Activated CD8-positive, alpha-beta memory T cell treated with anti-CD3 and anti-CD28 coated beads, Interleukin-2, amount 10 ng/mL, durations not matched to agents 7 days and 5 days (primary cell): ENCODE results near the gene KCNG3. TPM values are rescaled to one million over a fixed set of nuclear protein-coding genes. Genes with fewer than 3 reads are reported as not detected.

Experiments used
- ATAC-seq: fragments of 150-1000 bp; cut with Tn5 transposase; one replicate; pipeline ENCODE4 v1.10.0; 2021; ENCODE audit warnings: moderate library complexity
- CTCF ChIA-PET: fragments of 350-600 bp; sonication (Branson Sonifier 250); formaldehyde crosslinking; loops from one replicate; lab custom pipeline; 2021; ENCODE audit warnings: antibody characterized with exemption; lab: Charles Lee
- DNase-seq: peaks from one replicate; pipeline ENCODE4 v3.0.0-alpha.2; 2020
- H3K27ac Mint-ChIP-seq: one replicate; pipeline ENCODE4 v1.8.0; 2021; ENCODE audit warnings: mild to moderate bottlenecking, mixed read lengths
- H3K27me3 Mint-ChIP-seq: one replicate; pipeline ENCODE4 v1.8.0; 2021; ENCODE audit warnings: mixed read lengths
- H3K36me3 Mint-ChIP-seq: one replicate; pipeline ENCODE4 v1.8.0; 2021; ENCODE audit warnings: mild to moderate bottlenecking, mixed read lengths
- H3K4me1 Mint-ChIP-seq: one replicate; pipeline ENCODE4 v1.8.0; 2021; ENCODE audit warnings: mixed read lengths
- H3K4me3 Mint-ChIP-seq: one replicate; pipeline ENCODE4 v1.8.0; 2021; ENCODE audit warnings: mild to moderate bottlenecking, moderate library complexity, mixed read lengths
- H3K9me3 Mint-ChIP-seq: one replicate; pipeline ENCODE4 v1.8.0; 2022; ENCODE audit warnings: low read depth, mixed read lengths
- total RNA-seq, 2 experiments: library from RNA; stranded (reverse); gene quantifications; one replicate each; pipeline ENCODE4 v1.2.3, GENCODE V29; 2021

The KCNG3 gene
- total RNA-seq, 2 experiments from 2014 or later = not detected

- Mint-ChIP-seq H3K27me3 (peaks cover 7% of the 10 kb centered on the region), H3K27ac (no peak overlapping the region), H3K36me3 (no peaks in the 10 kb centered on the region), H3K4me3 (no peak overlapping the region), H3K4me1 (no peaks in the 10 kb centered on the region), H3K9me3 (no peaks in the 10 kb centered on the region)
- CTCF ChIA-PET = no interaction called here
- no peak for DNase-seq
- ATAC-seq = no peak
Observed at GRCh38 chr2:42464631-42465030, 29.2 kb downstream of the KCNG3 start.

- H3K4me1 Mint-ChIP-seq = no peaks in the 10 kb centered on the region
- ATAC-seq = no peak
Observed at GRCh38 chr2:42463570-42463969, 30.2 kb downstream of the KCNG3 start.

GRCh38 chr2:42459296-42459695, 34.5 kb downstream of the KCNG3 start:
- ATAC-seq (no peak), DNase-seq (no peak)
- H3K9me3 Mint-ChIP-seq = no peaks in the 10 kb centered on the region
- no peak overlapping the region for H3K27ac Mint-ChIP-seq
- no peaks in the 10 kb centered on the region for H3K36me3 Mint-ChIP-seq
- CTCF ChIA-PET = no interaction called here
- H3K4me3 Mint-ChIP-seq = no peak overlapping the region
- H3K4me1 Mint-ChIP-seq = no peaks in the 10 kb centered on the region
- peaks cover 17% of the 10 kb centered on the region for H3K27me3 Mint-ChIP-seq

More at GRCh38 chr2:42463570-42463969, 30.2 kb downstream of the KCNG3 start:
- H3K9me3 Mint-ChIP-seq = no peaks in the 10 kb centered on the region
- CTCF ChIA-PET = no interaction called here
- H3K4me3 Mint-ChIP-seq = no peak overlapping the region
- no peak overlapping the region for H3K27ac Mint-ChIP-seq
- peaks cover 10% of the 10 kb centered on the region for H3K27me3 Mint-ChIP-seq
- DNase-seq = no peak
- H3K36me3 Mint-ChIP-seq = no peaks in the 10 kb centered on the region

GRCh38 chr2:42458396-42458795, 35.4 kb downstream of the KCNG3 start:
- CTCF ChIA-PET = no interaction called here
- no peaks in the 10 kb centered on the region for H3K9me3 Mint-ChIP-seq
- H3K27me3 Mint-ChIP-seq = peaks cover 12% of the 10 kb centered on the region

GRCh38 chr2:42457011-42457410, 36.8 kb downstream of the KCNG3 start:
- H3K4me1 Mint-ChIP-seq = no peaks in the 10 kb centered on the region
- no peak overlapping the region for H3K4me3 Mint-ChIP-seq
- no peak overlapping the region for H3K27ac Mint-ChIP-seq
- CTCF ChIA-PET = no interaction called here
- DNase-seq (no peak), ATAC-seq (no peak)
- no peaks in the 10 kb centered on the region for H3K36me3 Mint-ChIP-seq
- H3K27me3 Mint-ChIP-seq = peaks cover 15% of the 10 kb centered on the region
- no peaks in the 10 kb centered on the region for H3K9me3 Mint-ChIP-seq

More at GRCh38 chr2:42458396-42458795, 35.4 kb downstream of the KCNG3 start:
- DNase-seq (no peak), ATAC-seq (no peak)
- no peak overlapping the region for H3K4me3 Mint-ChIP-seq
- H3K36me3 Mint-ChIP-seq = no peaks in the 10 kb centered on the region
- no peak overlapping the region for H3K27ac Mint-ChIP-seq
- no peaks in the 10 kb centered on the region for H3K4me1 Mint-ChIP-seq

- CTCF ChIA-PET = no interaction called here
- Mint-ChIP-seq H3K27me3 (peaks cover 12% of the 10 kb centered on the region), H3K4me3 (no peak overlapping the region), H3K4me1 (no peaks in the 10 kb centered on the region), H3K36me3 (no peaks in the 10 kb centered on the region), H3K9me3 (no peaks in the 10 kb centered on the region), H3K27ac (no peak overlapping the region)
- no peak for DNase-seq
- ATAC-seq = no peak
Observed at GRCh38 chr2:42456126-42456839, 37.5 kb downstream of the KCNG3 start.

- DNase-seq (no peak), ATAC-seq (no peak)
- no peak overlapping the region for H3K27ac Mint-ChIP-seq
- CTCF ChIA-PET = no interaction called here
- no peak overlapping the region for H3K4me3 Mint-ChIP-seq
- H3K9me3 Mint-ChIP-seq = no peaks in the 10 kb centered on the region
- no peaks in the 10 kb centered on the region for H3K36me3 Mint-ChIP-seq
- no peaks in the 10 kb centered on the region for H3K4me1 Mint-ChIP-seq
- H3K27me3 Mint-ChIP-seq = peaks cover 7% of the 10 kb centered on the region
Observed at GRCh38 chr2:42452545-42452944, 41.2 kb downstream of the KCNG3 start.

- Mint-ChIP-seq H3K27ac (no peak overlapping the region), H3K36me3 (no peaks in the 10 kb centered on the region), H3K9me3 (no peaks in the 10 kb centered on the region), H3K4me3 (no peak overlapping the region), H3K27me3 (peaks cover 3% of the 10 kb centered on the region), H3K4me1 (no peaks in the 10 kb centered on the region)
- ATAC-seq = no peak
- no peak for DNase-seq
- CTCF ChIA-PET = no interaction called here
Observed at GRCh38 chr2:42450136-42450535, 43.6 kb downstream of the KCNG3 start.

- Mint-ChIP-seq H3K9me3 (no peaks in the 10 kb centered on the region), H3K4me3 (no peak overlapping the region), H3K36me3 (no peaks in the 10 kb centered on the region), H3K4me1 (no peaks in the 10 kb centered on the region), H3K27ac (no peak overlapping the region), H3K27me3 (peaks cover 5% of the 10 kb centered on the region)
- no peak for ATAC-seq
- CTCF ChIA-PET = no interaction called here
- DNase-seq = no peak
Observed at GRCh38 chr2:42449163-42450087, 44.4 kb downstream of the KCNG3 start.

- H3K27ac Mint-ChIP-seq = no peak overlapping the region
- no peaks in the 10 kb centered on the region for H3K9me3 Mint-ChIP-seq
- ATAC-seq (no peak), DNase-seq (no peak)
- CTCF ChIA-PET = no interaction called here
- peaks cover 15% of the 10 kb centered on the region for H3K27me3 Mint-ChIP-seq
- no peaks in the 10 kb centered on the region for H3K4me1 Mint-ChIP-seq
- no peak overlapping the region for H3K4me3 Mint-ChIP-seq
- H3K36me3 Mint-ChIP-seq = no peaks in the 10 kb centered on the region
Observed at GRCh38 chr2:42448163-42448562, 45.6 kb downstream of the KCNG3 start.

- CTCF ChIA-PET = no interaction called here
- DNase-seq = no peak
- Mint-ChIP-seq H3K4me1 (no peaks in the 10 kb centered on the region), H3K9me3 (no peaks in the 10 kb centered on the region), H3K27me3 (peaks cover 22% of the 10 kb centered on the region), H3K27ac (no peak overlapping the region), H3K4me3 (no peak overlapping the region), H3K36me3 (no peaks in the 10 kb centered on the region)
- no peak for ATAC-seq
Observed at GRCh38 chr2:42446503-42447271, 47.1 kb downstream of the KCNG3 start.

GRCh38 chr2:42443718-42444399, 49.9 kb downstream of the KCNG3 start:
- no peak overlapping the region for H3K4me3 Mint-ChIP-seq
- ATAC-seq = no peak
- CTCF ChIA-PET = no interaction called here

GRCh38 chr2:42442774-42443173, 51.0 kb downstream of the KCNG3 start:
- DNase-seq = no peak
- H3K4me1 Mint-ChIP-seq = no peaks in the 10 kb centered on the region

More at GRCh38 chr2:42443718-42444399, 49.9 kb downstream of the KCNG3 start:
- Mint-ChIP-seq H3K27ac (no peak overlapping the region), H3K4me1 (no peaks in the 10 kb centered on the region), H3K36me3 (no peaks in the 10 kb centered on the region), H3K9me3 (no peaks in the 10 kb centered on the region), H3K27me3 (peaks cover 34% of the 10 kb centered on the region)
- no peak for DNase-seq

More at GRCh38 chr2:42442774-42443173, 51.0 kb downstream of the KCNG3 start:
- Mint-ChIP-seq H3K27me3 (peaks cover 39% of the 10 kb centered on the region), H3K27ac (no peak overlapping the region), H3K9me3 (no peaks in the 10 kb centered on the region), H3K4me3 (no peak overlapping the region), H3K36me3 (no peaks in the 10 kb centered on the region)
- CTCF ChIA-PET = no interaction called here
- no peak for ATAC-seq
